Aorta (tissue), 5 donors: ENCODE results near the gene QRICH1. TPM values are rescaled to one million over a fixed set of nuclear protein-coding genes. Genes with fewer than 3 reads are reported as not detected.

ENCODE experiments used
- ATAC-seq: fragments of 200-7000 bp; cut with Tn5 transposase; one replicate; pipeline ENCODE4 v1.9.1; 2022; ENCODE audit warnings: moderate library complexity; ENCODE audit not compliant: low FRiP score
- DNase-seq, 2 donors: peaks; one replicate each; pipeline ENCODE4 v3.0.0-alpha.2; 2020
- H3K27ac ChIP-seq, 2 donors: one replicate each; pipeline ENCODE4 v1.5.1; 2013; ENCODE audit warnings: low read length in 2 of 2, mild to moderate bottlenecking in 2 of 2, moderate library complexity in 2 of 2, control low read depth in 1 of 2, inconsistent platforms in 1 of 2, low read depth in 1 of 2
- H3K27me3 ChIP-seq, 2 donors: one replicate each; pipeline ENCODE4 v1.6.1; 2013; ENCODE audit warnings: control low read depth in 1 of 2, low read length in 1 of 2, mild to moderate bottlenecking in 1 of 2, moderate library complexity in 1 of 2; ENCODE audit not compliant: insufficient read depth in 2 of 2, control insufficient read depth in 1 of 2
- H3K36me3 ChIP-seq, 2 donors: one replicate each; pipeline ENCODE4 v1.6.1; 2013; ENCODE audit warnings: control low read depth in 1 of 2, low read length in 1 of 2, mild to moderate bottlenecking in 1 of 2; ENCODE audit not compliant: insufficient read depth in 2 of 2, control insufficient read depth in 1 of 2
- H3K4me1 ChIP-seq, 2 donors: one replicate each; pipeline ENCODE4 v1.6.1; 2013; ENCODE audit warnings: low read length in 2 of 2, control low read depth in 1 of 2, mild to moderate bottlenecking in 1 of 2, moderate library complexity in 1 of 2; ENCODE audit not compliant: insufficient read depth in 2 of 2, control insufficient read depth in 1 of 2
- H3K4me3 ChIP-seq, 2 donors: one replicate each; pipeline ENCODE4 v1.5.1; 2013; ENCODE audit warnings: low read length in 2 of 2, control low read depth in 1 of 2, mild to moderate bottlenecking in 1 of 2
- H3K9me3 ChIP-seq: one replicate; pipeline ENCODE4 v1.6.1; 2013; ENCODE audit warnings: mild to moderate bottlenecking, low read length; ENCODE audit not compliant: control insufficient read depth
- WGBS, 2 donors: extraction: QIAGEN DNeasy Blood & Tissue Kit; methylation state at CpG; one replicate each; pipeline ENCODE4 v1.1.7; 2013; 5-methylcytosine and 5-hydroxymethylcytosine counted together
- intact Hi-C, 2 donors: fragments of 100-400 bp; cut with DNase I; formaldehyde crosslinking; loops; one replicate each; pipeline versions ENCODE4 v1.14.2 to v1.15.0; 2022
- polyA plus RNA-seq, 2 donors: library from polyadenylated mRNA; stranded (reverse); fragments of 200-250 nt; gene quantifications; one replicate each; pipeline ENCODE4 v1.2.3, GENCODE V29; 2013
- total RNA-seq, 2 donors: library from RNA; stranded (reverse); fragmentation: NEBNext Ultra II Directional; extraction: Animal tissue kit (Norgen Biotek cat#: 25700); gene quantifications; one replicate each; pipeline ENCODE4 v1.2.1, GENCODE V29; 2021
- donor health status: healthy with polysubstance abuse.
- donor health status: Bipolar disorder and iron deficiency.
- donor health status: DM: no; HTN: no; CAD: no.
- donor health status: DM: no; HTN: no; CAD: no.
- donor health status: DM: yes; HTN: yes; CAD: no.

Gene QRICH1
- total and polyA plus RNA-seq, 4 donors, result 8.3 to 103 (median 72.1) TPM

GRCh38 chr3:49005303-49005680 is 88.6 kb downstream of the QRICH1 start:
- H3K4me1 ChIP-seq, result no peaks in the 10 kb centered on the region
- H3K9me3 ChIP-seq, result no peaks in the 10 kb centered on the region
- ATAC-seq (no peak), DNase-seq (no peak)
- H3K27me3 ChIP-seq, result no peaks in the 10 kb centered on the region
- intact Hi-C loops, result no loop called here
- 95 to 97% methylated on average over 3 of the region's 3 CpGs for WGBS, 2 donors
- no peak overlapping the region for H3K4me3 ChIP-seq
- no peak overlapping the region for H3K27ac ChIP-seq
- no peaks in the 10 kb centered on the region for H3K36me3 ChIP-seq

DNA sequence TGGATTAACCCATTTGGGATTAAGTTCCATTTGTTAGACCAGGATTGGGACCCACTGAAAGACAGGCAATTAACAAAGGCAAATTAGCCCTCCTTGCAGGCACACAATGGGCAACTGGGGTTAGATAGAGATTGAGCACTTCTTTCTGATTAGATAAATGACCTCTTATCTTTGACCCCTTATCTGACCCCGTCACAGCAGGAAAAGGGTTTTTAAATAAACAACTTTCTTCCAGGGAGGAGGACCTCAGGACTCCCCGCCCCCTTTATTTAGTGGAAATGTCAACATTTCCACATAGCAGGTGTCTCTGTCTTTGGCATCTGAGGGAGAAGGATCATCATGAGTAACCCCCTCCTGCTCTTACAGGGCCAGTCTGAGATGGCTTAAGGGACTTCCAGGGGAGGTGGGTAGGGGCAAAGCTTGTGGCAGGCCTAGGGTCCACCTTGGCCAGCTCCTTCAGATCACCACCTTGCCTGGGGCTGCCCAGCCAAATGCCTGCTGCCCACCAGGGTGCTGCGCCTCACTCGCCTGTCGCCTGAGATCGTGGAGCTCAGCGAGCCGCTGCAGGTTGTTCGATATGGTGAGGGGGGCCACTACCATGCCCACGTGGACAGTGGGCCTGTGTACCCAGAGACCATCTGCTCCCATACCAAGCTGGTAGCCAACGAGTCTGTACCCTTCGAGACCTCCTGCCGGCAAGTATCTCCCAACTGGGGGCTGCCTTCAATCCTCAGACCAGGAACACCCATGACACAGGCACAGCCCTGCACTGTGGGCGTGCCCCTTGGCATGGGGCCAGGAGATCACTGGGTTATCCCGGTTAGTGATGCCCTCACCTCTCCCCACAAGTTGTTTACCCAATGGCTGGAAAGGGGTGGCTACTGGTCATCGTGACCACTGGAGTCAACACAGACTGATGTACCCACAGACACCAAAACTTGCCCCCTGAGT is 89.2 kb downstream of the QRICH1 start:
- H3K27me3 ChIP-seq, result no peaks in the 10 kb centered on the region
- no peaks in the 10 kb centered on the region for H3K36me3 ChIP-seq
- H3K4me1 ChIP-seq, result no peaks in the 10 kb centered on the region
- DNase-seq (no peak), ATAC-seq (no peak)
- WGBS, 2 donors, result 90 to 91% methylated on average over 16 of the region's 16 CpGs
- intact Hi-C loops, result no loop called here
- H3K4me3 ChIP-seq, result no peak overlapping the region
- H3K9me3 ChIP-seq, result no peaks in the 10 kb centered on the region
- H3K27ac ChIP-seq, result no peak overlapping the region

DNA sequence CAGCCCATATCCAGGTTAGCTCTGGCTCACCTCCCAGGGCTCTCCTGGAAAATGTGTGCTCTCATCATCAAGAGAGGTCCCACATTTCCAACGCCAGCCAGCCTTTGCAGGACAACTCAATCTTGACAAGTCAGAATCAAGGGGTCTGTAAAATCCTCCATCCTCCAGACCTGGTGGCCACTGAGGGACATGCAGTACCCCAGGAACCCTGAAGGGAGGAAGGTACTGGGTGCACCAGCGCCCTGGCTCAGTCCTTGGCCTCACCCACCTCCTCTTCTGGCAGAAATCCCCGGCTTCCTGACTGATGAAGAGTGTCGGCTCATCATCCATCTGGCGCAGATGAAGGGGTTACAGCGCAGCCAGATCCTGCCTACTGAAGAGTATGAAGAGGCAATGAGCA is 92.7 kb downstream of the QRICH1 start:
- intact Hi-C loops, result no loop called here
- H3K36me3 ChIP-seq, result no peaks in the 10 kb centered on the region
- H3K27ac ChIP-seq, result no peak overlapping the region
- H3K27me3 ChIP-seq, result no peaks in the 10 kb centered on the region
- no peak overlapping the region for H3K4me3 ChIP-seq
- no peak for DNase-seq
- no peaks in the 10 kb centered on the region for H3K9me3 ChIP-seq
- ATAC-seq, result no peak
- whole genome bisulfite sequencing, 2 donors, result 90 to 92% methylated on average over 6 of the region's 6 CpGs
- H3K4me1 ChIP-seq, result no peaks in the 10 kb centered on the region

DNA sequence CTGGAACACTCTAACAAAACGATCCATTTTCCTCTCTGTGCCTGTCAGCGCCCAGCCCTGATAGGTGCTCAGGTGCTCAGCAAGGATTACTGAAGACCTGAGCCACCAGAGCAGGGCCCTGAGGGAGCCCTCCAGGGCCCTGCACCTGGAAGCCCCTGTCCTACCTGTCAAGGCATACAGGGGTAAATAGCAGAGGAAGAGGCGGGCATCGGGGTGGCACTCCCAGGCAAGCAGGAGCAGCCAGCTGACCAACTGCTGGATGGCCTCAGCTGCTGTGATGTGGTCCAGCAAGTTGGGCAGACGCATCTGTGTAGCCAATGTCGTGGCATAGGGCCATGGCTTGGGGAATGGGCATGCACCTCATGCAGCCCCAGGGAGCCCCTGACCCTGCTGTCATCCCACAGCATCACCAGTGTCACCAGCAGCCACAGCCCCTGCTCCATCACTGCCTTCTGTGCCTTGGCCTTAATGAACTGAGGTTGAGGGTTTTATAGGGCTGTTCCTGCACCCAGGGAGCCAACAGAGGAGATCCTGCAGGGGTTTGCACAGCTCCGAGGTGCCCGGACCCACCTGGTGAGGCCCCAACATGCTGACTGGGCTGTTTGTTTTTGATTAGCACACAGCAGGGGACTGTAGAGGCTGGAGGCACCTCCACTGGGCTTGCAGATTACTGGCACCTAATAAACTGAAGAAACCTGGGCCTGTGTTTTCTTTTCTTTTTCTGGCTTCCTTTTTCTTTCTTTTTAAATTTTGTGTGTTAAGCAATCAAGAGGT is 94.6 kb downstream of the QRICH1 start:
- Histone ChIP-seq H3K36me3 (no peaks in the 10 kb centered on the region), H3K4me1 (no peaks in the 10 kb centered on the region), H3K27me3 (no peaks in the 10 kb centered on the region), H3K4me3 (no peak overlapping the region), H3K27ac (no peak overlapping the region), H3K9me3 (no peaks in the 10 kb centered on the region)
- intact Hi-C loops, result no loop called here
- 75 to 82% methylated on average over 8 of the region's 8 CpGs for WGBS, 2 donors
- ATAC-seq (no peak), DNase-seq (no peak)

DNA sequence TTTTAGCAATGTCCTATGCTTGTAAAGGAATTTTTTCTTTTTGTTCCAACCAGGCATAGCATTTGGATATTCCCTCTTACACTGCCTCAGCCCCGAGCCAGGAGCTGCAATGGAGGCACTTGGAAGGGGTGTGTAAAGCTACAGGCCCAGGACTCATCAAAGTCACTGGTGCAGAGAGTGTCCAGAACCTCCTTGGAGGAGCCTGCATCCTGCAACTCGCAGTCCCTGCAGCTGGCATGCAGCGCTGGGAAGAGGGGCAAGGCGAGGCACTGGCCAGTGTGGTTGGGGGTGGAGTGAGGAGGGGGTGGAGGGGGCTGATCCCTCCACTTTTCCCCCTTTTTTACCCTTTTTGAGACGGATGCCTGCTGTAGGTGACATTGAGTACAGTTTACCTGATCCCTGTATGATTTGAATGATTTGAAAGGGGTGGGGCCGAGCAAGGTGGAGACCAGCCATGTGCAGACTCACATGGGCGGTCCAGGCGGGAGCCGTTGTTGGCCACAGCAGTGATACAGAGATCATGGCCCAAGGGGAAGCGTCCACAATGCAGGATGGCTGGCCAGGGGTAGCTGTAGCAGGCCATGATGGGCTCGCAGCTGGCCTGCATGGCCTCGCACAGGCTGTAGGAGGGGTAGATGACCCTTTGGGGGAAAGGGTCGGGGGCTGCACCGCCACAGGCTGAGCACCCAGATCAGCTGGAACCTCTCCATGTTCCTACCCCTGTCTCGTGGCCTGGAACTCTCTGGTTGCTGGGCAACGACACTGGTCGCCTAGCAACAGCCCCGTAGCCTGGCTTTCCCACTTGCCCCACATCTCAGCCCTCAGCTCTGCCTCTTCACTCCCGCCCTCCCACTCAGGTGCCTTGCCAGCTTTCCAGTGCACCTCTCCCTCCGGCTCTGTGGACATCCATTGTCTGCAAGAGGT is 95.9 kb downstream of the QRICH1 start:
- intact Hi-C loops, result no loop called here
- H3K4me1 ChIP-seq, result no peaks in the 10 kb centered on the region
- H3K9me3 ChIP-seq, result no peaks in the 10 kb centered on the region
- H3K27ac ChIP-seq, result no peak overlapping the region
- H3K27me3 ChIP-seq, result no peaks in the 10 kb centered on the region
- no peaks in the 10 kb centered on the region for H3K36me3 ChIP-seq
- no peak for DNase-seq
- no peak for ATAC-seq
- H3K4me3 ChIP-seq, result no peak overlapping the region
- 77 to 81% methylated on average over 20 of the region's 20 CpGs for WGBS, 2 donors

- ATAC-seq, result no peak
- no peak for DNase-seq
- intact Hi-C loops, result no loop called here
- no peak overlapping the region for H3K4me3 ChIP-seq
- no peaks in the 10 kb centered on the region for H3K36me3 ChIP-seq
- H3K9me3 ChIP-seq, result no peaks in the 10 kb centered on the region
- no peak overlapping the region for H3K27ac ChIP-seq
- H3K4me1 ChIP-seq, result no peaks in the 10 kb centered on the region
- WGBS, 2 donors, result 75 to 77% methylated on average over 8 of the region's 8 CpGs
- H3K27me3 ChIP-seq, result no peaks in the 10 kb centered on the region
Observed at GRCh38 chr3:48997102-48997635, 96.7 kb downstream of the QRICH1 start.

- no peaks in the 10 kb centered on the region for H3K36me3 ChIP-seq
- WGBS, 2 donors, result 93 to 94% methylated on average over 8 of the region's 8 CpGs
- intact Hi-C loops, result no loop called here
Observed at GRCh38 chr3:48996640-48997039, 97.2 kb downstream of the QRICH1 start.

GRCh38 chr3:48993834-48994233 is 100.0 kb downstream of the QRICH1 start:
- no peaks in the 10 kb centered on the region for H3K9me3 ChIP-seq
- H3K36me3 ChIP-seq, result no peaks in the 10 kb centered on the region
- intact Hi-C loops, result loop anchor here in 1 of 2 donors (5.0 kb wide), 1 partner anchor 33 kb away; the partner anchor contains the start of gene IMPDH2
- H3K27ac ChIP-seq, result no peak overlapping the region
- no peak for ATAC-seq
- no peaks in the 10 kb centered on the region for H3K27me3 ChIP-seq
- peaks cover 0 to 3% of the 10 kb centered on the region in 2 donors for H3K4me1 ChIP-seq
- H3K4me3 ChIP-seq, result no peak overlapping the region
- DNase-seq, result no peak

More at GRCh38 chr3:48996640-48997039, 97.2 kb downstream of the QRICH1 start:
- Histone ChIP-seq H3K27ac (no peak overlapping the region), H3K4me1 (peaks cover 0 to 1% of the 10 kb centered on the region in 2 donors), H3K9me3 (no peaks in the 10 kb centered on the region), H3K27me3 (no peaks in the 10 kb centered on the region), H3K4me3 (no peak overlapping the region)
- no peak for DNase-seq
- ATAC-seq, result no peak
